AG04450 (cell line): ENCODE measurements around the gene TJP3. TPM values are rescaled to one million over a fixed set of nuclear protein-coding genes. Genes with fewer than 3 reads are reported as not detected.
A peak's percentile ranks its signal among the peaks of the same experiment; 100 is the strongest.

Source experiments
- CTCF ChIA-PET: fragments of 300-600, 350-600 bp; formaldehyde crosslinking; extraction: SDS; loops from one replicate; lab custom pipeline; 2022; ENCODE audit warnings: antibody characterized with exemption, inconsistent platforms; lab: Charles Lee
- POLR2A ChIA-PET: fragments of 350-600 bp; formaldehyde crosslinking; extraction: SDS; loops from one replicate; lab custom pipeline; 2021; ENCODE audit warnings: antibody characterized with exemption, inconsistent platforms; lab: Yijun Ruan, JAX
- DNase-seq: peaks from one replicate; pipeline ENCODE4 v3.0.0-alpha.2; 2011; ENCODE audit warnings: low read depth, low spot score
- H3K27ac ChIP-seq: one replicate; pipeline ENCODE4 v1.5.1; 2012; ENCODE audit warnings: low read depth, low read length, control low read depth
- H3K27me3 ChIP-seq: one replicate; pipeline ENCODE4 v1.6.0; 2012; ENCODE audit warnings: low read length; ENCODE audit not compliant: control insufficient read depth, insufficient read depth
- H3K4me3 ChIP-seq: 2 replicates; pipeline ENCODE4 v1.5.1; 2011; ENCODE audit warnings: mild to moderate bottlenecking, low read depth, low read length, control low read depth
- H3K9me3 ChIP-seq: 2 replicates; pipeline ENCODE4 v1.5.1; 2012; ENCODE audit warnings: low read length; ENCODE audit not compliant: control insufficient read depth, insufficient read depth
- polyA plus RNA-seq: library from polyadenylated mRNA; depleted of rRNA; stranded (reverse); fragments of >200 nt; gene quantifications from 2 replicates; pipeline ENCODE4 v1.2.3, GENCODE V29; 2011
- TF ChIP-seq, protein P1 (sequence below): IDR thresholded peaks from 2 replicates; pipeline ENCODE4 v1.5.1; 2011; ENCODE audit warnings: low read depth, low read length, control low read depth, inconsistent platforms

TJP3 gene
- polyA plus RNA-seq, 1 experiment: not detected

GRCh38 chr19:3692141-3693024 is 15.8 kb upstream of the TJP3 start:
- ChIA-PET CTCF (interaction anchor here (1.4 kb wide), 1 partner anchor 31 kb away, joined by 7 read pairs; no protein-coding TSS in a partner anchor), POLR2A (no interaction called here)
- TF ChIP-seq, protein P1, sequence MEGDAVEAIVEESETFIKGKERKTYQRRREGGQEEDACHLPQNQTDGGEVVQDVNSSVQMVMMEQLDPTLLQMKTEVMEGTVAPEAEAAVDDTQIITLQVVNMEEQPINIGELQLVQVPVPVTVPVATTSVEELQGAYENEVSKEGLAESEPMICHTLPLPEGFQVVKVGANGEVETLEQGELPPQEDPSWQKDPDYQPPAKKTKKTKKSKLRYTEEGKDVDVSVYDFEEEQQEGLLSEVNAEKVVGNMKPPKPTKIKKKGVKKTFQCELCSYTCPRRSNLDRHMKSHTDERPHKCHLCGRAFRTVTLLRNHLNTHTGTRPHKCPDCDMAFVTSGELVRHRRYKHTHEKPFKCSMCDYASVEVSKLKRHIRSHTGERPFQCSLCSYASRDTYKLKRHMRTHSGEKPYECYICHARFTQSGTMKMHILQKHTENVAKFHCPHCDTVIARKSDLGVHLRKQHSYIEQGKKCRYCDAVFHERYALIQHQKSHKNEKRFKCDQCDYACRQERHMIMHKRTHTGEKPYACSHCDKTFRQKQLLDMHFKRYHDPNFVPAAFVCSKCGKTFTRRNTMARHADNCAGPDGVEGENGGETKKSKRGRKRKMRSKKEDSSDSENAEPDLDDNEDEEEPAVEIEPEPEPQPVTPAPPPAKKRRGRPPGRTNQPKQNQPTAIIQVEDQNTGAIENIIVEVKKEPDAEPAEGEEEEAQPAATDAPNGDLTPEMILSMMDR: peak; percentile 51
- DNase-seq: no peak
- H3K27me3 ChIP-seq: no peaks in the 10 kb centered on the region
- H3K9me3 ChIP-seq: peaks cover 17% of the 10 kb centered on the region; the same call in 1 of the 2 replicates
- H3K27ac ChIP-seq: no peak overlapping the region
- H3K4me3 ChIP-seq: no peak overlapping the region

GRCh38 chr19:3693025-3693925 is 14.9 kb upstream of the TJP3 start:
- TF ChIP-seq, protein P1: no peak
- H3K4me3 ChIP-seq: no peak overlapping the region
- no peak for DNase-seq
- peaks cover 17% of the 10 kb centered on the region; the same call in 1 of the 2 replicates for H3K9me3 ChIP-seq
- ChIA-PET CTCF (interaction anchor here (1.4 kb wide), 1 partner anchor 31 kb away, joined by 7 read pairs; no protein-coding TSS in a partner anchor), POLR2A (no interaction called here)
- H3K27me3 ChIP-seq: no peaks in the 10 kb centered on the region
- no peak overlapping the region for H3K27ac ChIP-seq

- no peak for DNase-seq
- Histone ChIP-seq H3K4me3 (no peak overlapping the region), H3K27me3 (no peaks in the 10 kb centered on the region), H3K9me3 (peaks cover 17% of the 10 kb centered on the region; the same call in 1 of the 2 replicates), H3K27ac (no peak overlapping the region)
- ChIA-PET CTCF (no interaction called here), POLR2A (no interaction called here)
- TF ChIP-seq, protein P1: no peak
Measured at GRCh38 chr19:3694361-3695123, 13.6 kb upstream of the TJP3 start.

GRCh38 chr19:3695124-3695733 is 13.0 kb upstream of the TJP3 start:
- CTCF ChIA-PET: no interaction called here
- TF ChIP-seq, protein P1: no peak
- POLR2A ChIA-PET: no interaction called here
- H3K27me3 ChIP-seq: no peaks in the 10 kb centered on the region
- DNase-seq: no peak
- H3K27ac ChIP-seq: no peak overlapping the region
- no peak overlapping the region for H3K4me3 ChIP-seq
- peaks cover 17% of the 10 kb centered on the region; the same call in 1 of the 2 replicates for H3K9me3 ChIP-seq
